ENCODE measurements around the gene ANKLE1.

DNA sequence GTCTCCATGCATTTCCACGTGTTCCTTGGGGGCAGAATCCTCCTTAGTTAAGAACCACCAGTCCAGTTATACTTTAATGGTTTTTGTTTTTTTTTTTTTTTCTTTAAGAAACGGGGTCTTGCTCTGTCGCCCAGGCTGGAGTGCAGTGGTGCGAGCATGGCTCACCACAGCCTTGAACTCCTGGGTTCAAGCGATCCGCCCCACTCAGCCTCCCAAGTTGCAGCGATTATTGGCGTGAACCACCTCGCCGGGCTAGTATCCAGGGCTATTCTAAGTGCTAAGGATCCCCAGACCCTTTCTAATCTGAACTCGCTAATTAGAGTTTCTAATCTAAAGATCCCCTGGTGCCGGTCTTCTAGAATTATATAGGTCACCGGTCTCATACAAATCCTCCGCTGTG lies 11.9 kb downstream of the ANKLE1 start:
- TF ChIP-seq ARNTL (CRISPR knock-in tag; IDR thresholded peaks at IDR 0.05; ENCODE audit: borderline replicate concordance, low read depth) (no peak), ZNF70 (CRISPR knock-in tag; IDR thresholded peaks at IDR 0.05) (no peak)
- TF ChIP-seq, protein P1, sequence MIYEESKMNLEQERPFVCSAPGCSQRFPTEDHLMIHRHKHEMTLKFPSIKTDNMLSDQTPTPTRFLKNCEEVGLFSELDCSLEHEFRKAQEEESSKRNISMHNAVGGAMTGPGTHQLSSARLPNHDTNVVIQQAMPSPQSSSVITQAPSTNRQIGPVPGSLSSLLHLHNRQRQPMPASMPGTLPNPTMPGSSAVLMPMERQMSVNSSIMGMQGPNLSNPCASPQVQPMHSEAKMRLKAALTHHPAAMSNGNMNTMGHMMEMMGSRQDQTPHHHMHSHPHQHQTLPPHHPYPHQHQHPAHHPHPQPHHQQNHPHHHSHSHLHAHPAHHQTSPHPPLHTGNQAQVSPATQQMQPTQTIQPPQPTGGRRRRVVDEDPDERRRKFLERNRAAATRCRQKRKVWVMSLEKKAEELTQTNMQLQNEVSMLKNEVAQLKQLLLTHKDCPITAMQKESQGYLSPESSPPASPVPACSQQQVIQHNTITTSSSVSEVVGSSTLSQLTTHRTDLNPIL (CRISPR knock-in tag; IDR thresholded peaks at IDR 0.05; ENCODE audit: low read depth) = no peak
